OCI-LY7 (cell line): Measurements from ENCODE around the gene MYO16. TPM values are rescaled to one million over a fixed set of nuclear protein-coding genes. Genes with fewer than 3 reads are reported as not detected.
A peak's percentile ranks its signal among the peaks of the same experiment; 100 is the strongest.

Experiments used
- BruUV-seq: library from RNA; stranded (reverse); fragments of 400-500 nt; replicated peaks from 2 replicates; lab custom pipeline; 2021; lab: Mats Ljungman, UMichigan
- CTCF ChIA-PET: fragments of 300-600 bp; sonication (Branson Sonifier 250); formaldehyde crosslinking; loops from one replicate; lab custom pipeline; 2022; ENCODE audit warnings: antibody characterized with exemption; ENCODE audit not compliant: unreplicated experiment; lab: Charles Lee
- POLR2A ChIA-PET: fragments of 300-600 bp; sonication (Branson Sonifier 250); formaldehyde crosslinking; loops from one replicate; lab custom pipeline; 2022; ENCODE audit warnings: antibody characterized with exemption; lab: Charles Lee
- DNase-seq: peaks from one replicate; pipeline ENCODE4 v3.0.0-alpha.2; 2015; ENCODE audit warnings: low spot score
- H2AFZ ChIP-seq: fragments of 200-600 bp; sonication (generic), shearing (Covaris generic); 2 replicates; pipeline ENCODE4 v1.6.1; 2014; ENCODE audit warnings: mild to moderate bottlenecking, antibody characterized with exemption, low read length, moderate library complexity
- H3K27ac ChIP-seq: fragments of 200-600 bp; sonication (generic); 2 replicates; pipeline ENCODE4 v1.5.1; 2014; ENCODE audit warnings: mixed run types, low read depth, mild to moderate bottlenecking, moderate library complexity, low read length, inconsistent platforms; ENCODE audit not compliant: poor library complexity, severe bottlenecking
- H3K36me3 ChIP-seq: fragments of 200-600 bp; sonication (generic); 2 replicates; pipeline ENCODE4 v1.6.1; 2014; ENCODE audit warnings: mild to moderate bottlenecking, antibody characterized with exemption, low read length, moderate library complexity, mixed read lengths; ENCODE audit not compliant: insufficient read depth
- H3K4me1 ChIP-seq: fragments of 200-600 bp; sonication (generic); 2 replicates; pipeline ENCODE4 v1.5.1; 2014; ENCODE audit warnings: mild to moderate bottlenecking, low read length; ENCODE audit not compliant: insufficient read depth, poor library complexity, severe bottlenecking
- H3K4me2 ChIP-seq: fragments of 200-600 bp; sonication (generic); 2 replicates; pipeline ENCODE4 v1.6.1; 2014; ENCODE audit warnings: mild to moderate bottlenecking, low read length
- H3K4me3 ChIP-seq: fragments of 200-600 bp; sonication (generic); 2 replicates; pipeline ENCODE4 v1.5.1; 2014; ENCODE audit warnings: mild to moderate bottlenecking, low read depth, low read length; ENCODE audit not compliant: poor library complexity, severe bottlenecking
- H3K79me2 ChIP-seq: fragments of 200-600 bp; sonication (generic); 2 replicates; pipeline ENCODE4 v1.6.1; 2016; ENCODE audit warnings: low read depth, mild to moderate bottlenecking, low read length, moderate library complexity, mixed read lengths; ENCODE audit not compliant: insufficient read depth
- H3K9me2 ChIP-seq: fragments of 200-600 bp; sonication (generic); 2 replicates; pipeline ENCODE4 v1.6.1; 2016; ENCODE audit warnings: mild to moderate bottlenecking, low read length, mixed read lengths; ENCODE audit not compliant: insufficient read depth
- H3K9me3 ChIP-seq: fragments of 200-600 bp; sonication (generic); 2 replicates; pipeline ENCODE4 v1.6.1; 2014; ENCODE audit warnings: mild to moderate bottlenecking, mixed run types, low read length, mixed read lengths
- H4K20me1 ChIP-seq: fragments of 200-600 bp; sonication (generic); 2 replicates; pipeline ENCODE4 v1.6.1; 2014; ENCODE audit warnings: mild to moderate bottlenecking, antibody characterized with exemption, low read length, moderate library complexity, mixed read lengths; ENCODE audit not compliant: insufficient read depth
- EZH2phosphoT487 ChIP-seq: fragments of 200-600 bp; sonication (generic); IDR thresholded peaks from 2 replicates; pipeline ENCODE4 v1.6.1; 2018; ENCODE audit warnings: low read depth, borderline replicate concordance, mild to moderate bottlenecking, mixed run types, antibody characterized with exemption, low read length, moderate library complexity, mixed read lengths
- intact Hi-C: fragments of 100-400 bp; cut with micrococcal nuclease; formaldehyde crosslinking; loops from one replicate; pipeline ENCODE4 v1.10.0; 2022; ENCODE audit not compliant: unreplicated experiment
- total RNA-seq, 2 experiments: library from RNA; depleted of rRNA in 1 of 2; stranded (reverse); fragments of >200 nt in 1 of 2; shearing (Covaris generic) in 1 of 2; gene quantifications; 2 replicates each; pipeline ENCODE4 v1.2.3, GENCODE V29; 2014 to 2022
- TF ChIP-seq, protein P1 (sequence below): fragments of 200-600 bp; sonication (generic); conservative IDR thresholded peaks from 2 replicates; pipeline ENCODE4 v1.5.1; 2014; ENCODE audit warnings: mild to moderate bottlenecking, antibody characterized with exemption, low read length, moderate library complexity, mixed read lengths

The MYO16 gene
- total RNA-seq, 2 experiments from 2014 or later = 0.06 TPM; not detected in 1

DNA sequence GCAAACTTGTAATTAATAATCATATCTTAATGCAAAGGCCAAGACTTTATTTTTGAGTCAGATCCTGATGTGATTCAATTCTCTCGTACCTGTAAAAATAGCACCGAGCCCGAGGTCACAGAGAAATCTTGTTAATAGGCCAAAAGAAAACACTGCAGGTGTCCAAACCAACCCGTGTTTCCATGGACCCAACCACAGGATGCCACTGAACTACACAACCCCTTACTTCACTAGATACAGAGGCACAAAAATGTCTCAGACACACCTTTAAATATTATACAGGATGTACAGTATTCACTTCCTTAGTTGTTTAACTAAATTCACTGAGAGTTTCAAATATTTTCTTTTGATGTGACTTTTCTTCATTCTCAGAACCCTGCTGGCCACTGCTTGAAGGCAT lies 530.9 kb downstream of the MYO16 start:
- H3K9me2 ChIP-seq = no peaks in the 10 kb centered on the region
- ChIA-PET CTCF (no interaction called here), POLR2A (no interaction called here)
- peaks cover 61% of the 10 kb centered on the region for H3K4me1 ChIP-seq
- H2AFZ ChIP-seq = peak overlapping the region; percentile 69; the same call in 1 of the 2 replicates
- peak; percentile 48 for DNase-seq
- H3K36me3 ChIP-seq = no peaks in the 10 kb centered on the region
- H3K4me2 ChIP-seq = peak overlapping the region; percentile 67
- H3K27ac ChIP-seq = peak overlapping the region; percentile 88
- no peak for TF ChIP-seq EZH2phosphoT487
- TF ChIP-seq, protein P1, sequence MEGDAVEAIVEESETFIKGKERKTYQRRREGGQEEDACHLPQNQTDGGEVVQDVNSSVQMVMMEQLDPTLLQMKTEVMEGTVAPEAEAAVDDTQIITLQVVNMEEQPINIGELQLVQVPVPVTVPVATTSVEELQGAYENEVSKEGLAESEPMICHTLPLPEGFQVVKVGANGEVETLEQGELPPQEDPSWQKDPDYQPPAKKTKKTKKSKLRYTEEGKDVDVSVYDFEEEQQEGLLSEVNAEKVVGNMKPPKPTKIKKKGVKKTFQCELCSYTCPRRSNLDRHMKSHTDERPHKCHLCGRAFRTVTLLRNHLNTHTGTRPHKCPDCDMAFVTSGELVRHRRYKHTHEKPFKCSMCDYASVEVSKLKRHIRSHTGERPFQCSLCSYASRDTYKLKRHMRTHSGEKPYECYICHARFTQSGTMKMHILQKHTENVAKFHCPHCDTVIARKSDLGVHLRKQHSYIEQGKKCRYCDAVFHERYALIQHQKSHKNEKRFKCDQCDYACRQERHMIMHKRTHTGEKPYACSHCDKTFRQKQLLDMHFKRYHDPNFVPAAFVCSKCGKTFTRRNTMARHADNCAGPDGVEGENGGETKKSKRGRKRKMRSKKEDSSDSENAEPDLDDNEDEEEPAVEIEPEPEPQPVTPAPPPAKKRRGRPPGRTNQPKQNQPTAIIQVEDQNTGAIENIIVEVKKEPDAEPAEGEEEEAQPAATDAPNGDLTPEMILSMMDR = no peak
- H3K79me2 ChIP-seq = no peaks in the 10 kb centered on the region
- H3K4me3 ChIP-seq = peak overlapping the region; percentile 25
- H4K20me1 ChIP-seq = no peaks in the 10 kb centered on the region
- intact Hi-C loops = loop anchor here (10.0 kb wide), 2 partner anchors 946 to 1554 kb away; partner anchors contain the start of genes ABHD13, ING1 and LIG4
- H3K9me3 ChIP-seq = no peaks in the 10 kb centered on the region
- no TSS peak for BruUV-seq

DNA sequence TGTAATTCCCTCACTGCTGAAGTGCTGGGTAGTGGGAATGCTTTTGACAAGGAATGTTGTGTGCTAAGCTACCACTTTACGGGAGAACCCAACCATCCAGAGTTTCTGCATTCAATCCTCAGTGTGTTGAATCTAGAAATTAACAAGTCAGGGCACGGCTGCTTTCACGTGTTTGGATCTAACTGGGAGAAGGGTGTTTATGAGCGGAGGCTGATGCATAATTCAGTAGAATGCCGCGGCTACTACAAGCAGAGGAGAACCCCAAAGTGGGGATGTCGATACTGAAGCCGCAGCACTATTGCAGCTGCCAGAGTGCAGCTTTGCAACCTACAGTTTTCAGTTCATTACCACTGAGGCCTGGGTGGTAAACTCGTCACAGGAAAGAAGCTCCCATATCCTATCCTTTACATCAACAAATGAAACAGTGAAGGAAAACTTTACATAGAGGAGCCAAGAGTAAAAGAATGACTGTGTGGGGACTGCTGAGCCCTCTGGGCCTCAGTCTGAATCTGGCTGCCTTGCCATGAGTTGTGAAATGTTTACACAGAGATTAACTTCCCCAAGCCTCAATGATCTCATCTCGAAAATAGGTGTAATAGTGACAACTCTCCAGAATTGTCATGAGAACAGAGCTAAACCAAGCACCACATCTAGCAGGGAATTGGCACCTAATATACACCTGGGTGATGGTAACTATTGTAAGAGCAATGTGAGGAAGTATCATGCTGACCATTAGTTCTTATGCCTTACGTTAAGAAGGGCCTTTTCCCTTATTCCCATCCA lies 531.7 kb downstream of the MYO16 start:
- Histone ChIP-seq H3K4me3 (no peak overlapping the region), H3K79me2 (no peaks in the 10 kb centered on the region), H2AFZ (peak overlapping the region; percentile 69; the same call in 1 of the 2 replicates), H3K4me2 (peak overlapping the region; percentile 67), H3K27ac (peak overlapping the region; percentile 88), H3K9me3 (no peaks in the 10 kb centered on the region), H3K9me2 (no peaks in the 10 kb centered on the region), H3K4me1 (peaks cover 61% of the 10 kb centered on the region), H4K20me1 (no peaks in the 10 kb centered on the region), H3K36me3 (no peaks in the 10 kb centered on the region)
- POLR2A ChIA-PET = interaction anchor here (0.6 to 1.4 kb wide), 2 partner anchors 16 to 614 kb away, joined by 3 to 6 read pairs; no protein-coding TSS in a partner anchor
- TF ChIP-seq, protein P1 = no peak
- no peak for TF ChIP-seq EZH2phosphoT487
- no peak for DNase-seq
- intact Hi-C loops = loop anchor here (10.0 kb wide), 2 partner anchors 946 to 1554 kb away; partner anchors contain the start of genes ABHD13, ING1 and LIG4
- no TSS peak for BruUV-seq
- CTCF ChIA-PET = no interaction called here
